Activated T-cell treated with anti-CD3 and anti-CD28 coated beads, Interleukin-2, amount 50 U/mL, for 72 hours (primary cell): ENCODE data around the gene MRS2. TPM values are rescaled to one million over a fixed set of nuclear protein-coding genes. Genes with fewer than 3 reads are reported as not detected.

Source experiments
- total RNA-seq, 2 donors: library from RNA; stranded (reverse); gene quantifications; one replicate each; pipeline ENCODE4 v1.2.3, GENCODE V29; 2022

MRS2 gene
- total RNA-seq, 2 donors from 2014 or later, result 19.4 to 22.3 TPM

Other genes starting within 250 kb of the MRS2 start
- gene DCDC2, start 44.9 kb upstream of the MRS2 start, total RNA-seq, result under 1 TPM in 1 of 2 donors, not detected in 1; 0.12 TPM
- under 1 TPM; 0.51 to 0.82 TPM for gene GPLD1, start 86.6 kb downstream of the MRS2 start, total RNA-seq
- 10 to 100 TPM in 1 of 2 donors, 1 to 10 TPM in 1; 8.0 to 14.7 TPM for gene ALDH5A1, start 92.0 kb downstream of the MRS2 start, total RNA-seq
- under 1 TPM; 0.14 TPM for gene KIAA0319, start 243.3 kb downstream of the MRS2 start, total RNA-seq